NCI-H1048 (cell line): Measurements from ENCODE around the gene COL9A2.

Experiments
- DNase-seq: peaks from one replicate; lab custom pipeline; 2025; lab: John Stamatoyannopoulos, UW

COL9A2 gene

GRCh38 chr1:40303051-40303771 lies 13.9 kb downstream of the COL9A2 start:
- no peak for DNase-seq

GRCh38 chr1:40302475-40302874 lies 14.6 kb downstream of the COL9A2 start:
- DNase-seq, result no peak

DNA sequence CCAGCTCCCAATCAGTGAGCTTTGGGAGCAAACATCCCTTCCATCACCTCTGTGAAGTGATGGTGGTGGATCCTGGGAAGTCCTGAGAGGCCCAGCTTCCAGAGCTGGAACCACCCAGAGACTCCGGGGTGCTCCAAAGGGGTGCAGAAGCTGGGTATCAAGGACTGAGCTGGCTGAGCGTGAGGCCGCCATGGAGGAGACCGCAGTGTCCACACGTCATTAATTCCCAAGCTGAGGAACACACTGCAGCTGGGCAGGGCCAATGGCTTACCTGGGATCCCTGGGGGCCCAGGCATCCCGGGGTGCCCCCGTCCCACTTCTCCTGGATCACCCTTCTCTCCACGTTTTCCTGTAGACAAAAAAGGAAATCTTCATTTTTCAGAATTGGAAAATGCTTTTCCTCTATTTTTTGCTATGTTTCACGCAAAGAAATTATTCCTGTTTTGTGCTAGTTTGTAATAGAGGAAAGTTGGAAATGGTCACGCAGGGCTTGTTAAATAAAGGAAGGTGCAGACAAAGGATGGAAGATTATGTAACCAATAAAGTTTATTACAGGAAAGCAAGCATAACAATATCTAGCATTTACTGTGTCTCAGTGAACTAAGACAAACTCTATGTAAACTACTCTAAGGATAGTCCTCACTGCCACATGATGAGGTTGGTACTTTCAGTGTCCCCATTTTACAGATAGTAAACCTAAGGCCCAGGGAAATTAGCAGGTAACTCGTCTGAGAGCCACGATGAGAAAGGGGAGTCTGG lies 15.4 kb downstream of the COL9A2 start:
- DNase-seq, result no peak

GRCh38 chr1:40301066-40301465 lies 16.0 kb downstream of the COL9A2 start:
- DNase-seq, result no peak

- DNase-seq, result no peak
Measured at GRCh38 chr1:40300651-40301050, 16.4 kb downstream of the COL9A2 start.

DNA sequence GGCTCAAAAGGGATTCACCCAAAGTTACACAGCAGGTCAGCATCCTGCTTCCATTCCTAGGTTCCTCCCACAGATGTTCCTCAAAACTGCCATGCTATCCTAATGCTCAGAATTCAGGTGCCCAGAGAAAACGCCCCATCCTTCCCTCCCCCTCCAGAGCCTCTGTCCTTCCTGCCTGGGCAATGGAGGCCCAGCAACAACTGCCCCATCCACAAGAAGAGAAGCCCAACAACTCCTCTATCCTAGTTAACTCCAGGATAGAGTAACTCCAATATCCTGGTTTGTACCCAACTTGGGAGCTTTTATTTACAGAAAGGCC lies 16.9 kb downstream of the COL9A2 start:
- DNase-seq, result no peak

DNA sequence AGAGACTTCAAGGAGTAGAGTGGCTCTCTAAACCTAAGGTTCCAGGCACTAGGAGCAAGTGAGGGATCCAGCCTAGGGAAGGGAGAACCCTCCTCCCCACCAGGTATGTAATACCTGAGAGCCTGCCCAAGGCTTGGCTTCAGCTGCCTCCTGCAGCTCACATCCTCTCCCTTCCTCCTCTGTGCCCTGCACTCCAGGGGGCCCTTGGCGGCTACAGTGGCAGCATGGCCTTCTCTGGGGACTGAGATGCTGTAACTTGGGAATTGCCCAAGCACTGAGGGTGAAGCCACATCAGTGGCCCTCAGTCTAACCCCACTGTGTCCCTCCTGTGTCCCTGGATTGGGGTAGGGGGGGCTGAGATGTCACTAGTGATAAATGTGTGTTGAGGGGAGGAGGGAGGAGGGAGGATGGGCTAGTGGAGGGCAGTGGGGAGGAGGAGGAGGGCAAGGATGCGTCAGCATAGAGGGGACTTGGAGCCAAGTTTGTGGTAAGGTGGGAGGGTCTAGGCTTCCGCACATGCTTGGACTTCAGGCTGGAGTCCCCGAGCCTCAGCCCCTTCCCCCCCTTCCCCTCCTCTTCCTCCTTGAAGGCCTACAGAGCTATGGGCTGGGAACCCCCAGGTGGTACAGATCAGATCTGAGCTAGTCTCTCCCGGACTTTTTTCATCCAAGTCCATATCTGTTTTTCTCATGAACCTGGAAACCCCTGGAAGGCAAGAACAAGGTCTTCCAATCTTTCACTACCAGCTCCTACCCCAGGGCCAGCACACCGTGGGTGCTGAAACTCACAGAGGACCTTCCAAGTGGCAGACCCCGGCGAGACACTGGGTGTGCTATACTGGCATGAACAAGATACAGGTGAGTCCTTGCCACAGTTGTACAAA lies 17.5 kb downstream of the COL9A2 start:
- DNase-seq, result no peak

- no peak for DNase-seq
Measured at GRCh38 chr1:40291293-40291692, 25.8 kb downstream of the COL9A2 start.

- DNase-seq, result no peak
Measured at GRCh38 chr1:40281853-40282252, 35.2 kb downstream of the COL9A2 start.

DNA sequence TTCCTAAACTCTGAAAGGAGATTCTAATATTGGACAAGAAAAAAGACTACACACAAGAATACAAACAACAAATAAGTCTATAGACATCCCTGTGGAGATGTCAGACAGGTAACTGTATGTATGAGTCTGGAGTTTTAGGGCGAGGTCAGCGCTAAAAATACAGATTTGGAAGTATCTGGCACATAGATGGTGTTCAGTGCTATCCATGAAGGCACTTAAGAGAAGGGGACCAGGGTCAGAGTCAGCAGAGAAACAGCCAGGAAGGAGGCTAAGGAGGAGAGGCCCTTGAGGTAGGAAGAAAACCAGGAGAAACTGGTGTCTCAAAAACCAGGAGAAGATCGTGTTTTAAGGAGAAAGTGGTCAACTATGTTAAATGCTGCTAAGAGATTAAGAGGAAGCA lies 41.0 kb downstream of the COL9A2 start:
- DNase-seq, result no peak

- DNase-seq, result no peak
Measured at GRCh38 chr1:40274331-40274730, 42.8 kb downstream of the COL9A2 start.

GRCh38 chr1:40273547-40274166 lies 43.4 kb downstream of the COL9A2 start:
- DNase-seq, result no peak

DNA sequence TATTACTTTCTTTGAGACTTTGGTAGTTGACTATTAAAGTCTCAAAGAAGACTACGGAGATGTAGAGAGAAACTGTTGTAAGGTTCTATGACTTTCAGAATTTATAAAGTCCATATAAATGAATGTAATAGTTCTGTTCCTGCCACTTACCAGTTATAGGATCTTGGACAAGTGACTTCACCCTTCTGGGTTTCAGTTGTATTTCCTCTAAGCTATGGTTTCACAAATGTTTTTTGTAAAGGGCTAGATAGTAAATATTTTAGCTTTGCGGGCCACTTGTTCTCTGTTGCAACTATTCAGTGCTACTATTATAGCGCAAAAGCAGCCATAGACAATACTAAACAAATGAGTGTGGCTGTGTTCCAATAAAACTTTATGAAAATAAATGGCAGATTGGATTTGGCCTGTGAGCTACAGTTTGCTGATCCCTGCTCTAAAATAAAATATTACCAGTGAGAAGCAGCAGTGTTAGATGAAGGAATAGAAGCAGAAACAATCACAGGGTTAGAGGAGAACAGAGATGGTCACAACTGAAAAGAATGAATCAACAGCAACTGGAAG lies 44.4 kb downstream of the COL9A2 start:
- DNase-seq, result no peak

GRCh38 chr1:40270152-40270834 lies 46.8 kb downstream of the COL9A2 start:
- no peak for DNase-seq

DNA sequence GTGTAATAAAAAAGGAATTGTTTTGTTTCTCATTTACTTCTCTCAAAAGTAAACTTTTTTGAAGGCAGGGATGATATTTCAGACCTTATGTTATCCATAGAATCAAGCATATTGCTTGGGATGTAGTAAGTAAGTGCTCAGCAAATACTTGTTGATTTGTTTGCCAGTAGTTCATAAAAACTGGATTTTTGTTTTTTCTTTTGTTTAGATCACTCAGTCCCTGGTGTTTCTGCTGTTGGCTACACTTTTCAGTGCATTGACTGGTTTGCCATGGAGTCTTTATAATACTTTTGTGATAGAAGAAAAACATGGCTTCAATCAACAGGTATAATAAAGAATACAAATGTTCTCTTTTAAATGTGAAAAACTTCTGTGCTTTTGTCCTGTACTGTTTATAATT lies 48.9 kb downstream of the COL9A2 start:
- DNase-seq, result no peak

- DNase-seq, result no peak
Measured at GRCh38 chr1:40267767-40268187, 49.3 kb downstream of the COL9A2 start.

GRCh38 chr1:40266786-40267535 lies 50.1 kb downstream of the COL9A2 start:
- no peak for DNase-seq

DNA sequence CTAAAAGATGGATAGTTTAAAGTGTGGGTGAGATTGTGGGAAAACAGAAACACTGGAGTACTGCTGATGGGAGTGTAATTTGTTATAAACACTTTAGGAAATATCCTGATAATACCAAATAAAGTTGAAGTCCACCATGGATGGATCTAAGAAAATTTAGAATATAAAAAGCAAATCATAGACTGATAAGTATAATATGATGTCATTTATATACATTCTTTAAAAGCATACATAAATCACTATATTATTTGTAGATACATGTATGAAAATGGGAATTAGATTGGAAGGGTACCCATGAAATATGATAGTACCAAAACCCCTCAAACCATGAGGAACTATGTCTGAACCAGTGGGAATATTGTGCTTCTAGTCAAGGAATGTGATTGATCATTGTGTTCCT lies 51.2 kb downstream of the COL9A2 start:
- no peak for DNase-seq

DNA sequence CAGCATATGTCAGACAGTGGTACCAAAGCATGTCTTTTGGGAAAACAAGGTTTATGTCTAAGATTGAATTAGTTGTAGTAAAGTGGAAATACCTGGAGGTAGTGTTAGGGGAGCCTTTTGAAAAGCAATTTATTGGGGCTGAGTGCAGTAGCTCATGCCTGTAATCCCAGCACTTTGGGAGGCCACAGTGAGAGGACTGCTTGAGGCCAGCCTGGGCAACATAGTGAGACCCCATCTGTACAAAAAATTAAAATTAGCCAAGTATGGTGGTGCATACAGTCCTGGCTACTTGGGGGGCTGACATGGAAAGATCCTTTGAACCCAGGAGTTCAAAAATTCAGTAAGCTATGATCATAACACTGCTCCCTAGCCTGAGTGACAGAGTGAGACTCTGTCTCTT lies 51.8 kb downstream of the COL9A2 start:
- DNase-seq, result no peak

- DNase-seq, result no peak
Measured at GRCh38 chr1:40264354-40264781, 52.7 kb downstream of the COL9A2 start.

DNA sequence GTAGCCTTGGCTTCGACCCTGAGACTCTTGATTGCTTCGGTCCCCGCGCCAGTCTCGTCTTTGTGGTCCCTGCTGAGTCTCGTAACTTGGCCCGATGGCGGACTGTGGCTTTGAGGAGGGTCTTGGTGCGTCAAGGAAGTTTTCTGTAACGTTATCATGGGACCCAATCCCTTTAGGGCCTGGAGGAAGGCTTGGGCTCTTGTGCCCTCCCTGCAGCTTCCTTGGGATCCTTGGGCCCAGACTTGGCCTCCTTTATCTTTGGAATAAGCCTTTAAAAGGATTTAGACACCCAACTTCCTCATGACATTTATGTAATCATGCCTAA lies 58.7 kb downstream of the COL9A2 start:
- no peak for DNase-seq
